MM.1S (cell line): ENCODE measurements around the gene KLF6.
A peak's percentile ranks its signal among the peaks of the same experiment; 100 is the strongest.

Experiments
- DNase-seq: peaks from one replicate; pipeline ENCODE4 v3.0.0-alpha.2; 2015
- H2AFZ ChIP-seq: fragments of 300-600 bp; sonication (generic); 2 replicates; pipeline ENCODE4 v1.6.0; 2016; ENCODE audit warnings: antibody characterized with exemption, low read length
- H3F3A ChIP-seq: fragments of 300-600 bp; sonication (generic); 2 replicates; pipeline ENCODE4 v1.6.1; 2016; ENCODE audit warnings: mild to moderate bottlenecking, antibody characterized with exemption, low read length, moderate library complexity, mixed read lengths; ENCODE audit not compliant: insufficient read depth
- H3K27ac ChIP-seq: fragments of 300-600 bp; sonication (generic); 2 replicates; pipeline ENCODE4 v1.5.1; 2016; ENCODE audit warnings: mild to moderate bottlenecking, low read length
- H3K27me3 ChIP-seq: fragments of 300-600 bp; sonication (generic); replicated peaks from 2 replicates; pipeline ENCODE4 v1.6.0; 2016; ENCODE audit warnings: low read length; ENCODE audit not compliant: insufficient read depth
- H3K36me3 ChIP-seq: fragments of 300-600 bp; sonication (generic); replicated peaks from 2 replicates; pipeline ENCODE4 v1.6.1; 2016; ENCODE audit warnings: mild to moderate bottlenecking, low read length, mixed read lengths; ENCODE audit not compliant: insufficient read depth
- H3K4me1 ChIP-seq: fragments of 300-600 bp; sonication (generic); 2 replicates; pipeline ENCODE4 v1.6.1; 2016; ENCODE audit warnings: low read length, mixed read lengths
- H3K4me2 ChIP-seq: fragments of 300-600 bp; sonication (generic); 2 replicates; pipeline ENCODE4 v1.6.0; 2016; ENCODE audit warnings: low read depth, low read length
- H3K4me3 ChIP-seq: fragments of 300-600 bp; sonication (generic); 2 replicates; pipeline ENCODE4 v1.5.1; 2016; ENCODE audit warnings: low read length, mixed read lengths
- H3K79me2 ChIP-seq: fragments of 300-600 bp; sonication (generic); 2 replicates; pipeline ENCODE4 v1.6.1; 2016; ENCODE audit warnings: mixed run types, low read length, mixed read lengths
- H3K9ac ChIP-seq: fragments of 300-600 bp; sonication (generic); 2 replicates; pipeline ENCODE4 v1.6.1; 2016; ENCODE audit warnings: low read length, mixed read lengths
- H3K9me2 ChIP-seq: fragments of 300-600 bp; sonication (generic); replicated peaks from 2 replicates; pipeline ENCODE4 v1.6.1; 2016; ENCODE audit warnings: mild to moderate bottlenecking, low read length, mixed read lengths; ENCODE audit not compliant: insufficient read depth
- H3K9me3 ChIP-seq: fragments of 300-600 bp; sonication (generic); replicated peaks from 2 replicates; pipeline ENCODE4 v1.6.1; 2016; ENCODE audit warnings: mild to moderate bottlenecking, low read length, mixed read lengths; ENCODE audit not compliant: insufficient read depth
- H4K20me1 ChIP-seq: fragments of 300-600 bp; sonication (generic); 2 replicates; pipeline ENCODE4 v1.6.1; 2016; ENCODE audit warnings: mild to moderate bottlenecking, low read length, moderate library complexity, mixed read lengths; ENCODE audit not compliant: insufficient read depth
- CTCF ChIP-seq: fragments of 300-600 bp; sonication (generic); IDR thresholded peaks from 2 replicates; pipeline ENCODE4 v1.5.1; 2016; ENCODE audit warnings: antibody characterized with exemption, low read length, mixed read lengths
- EZH2 ChIP-seq: fragments of 300-600 bp; sonication (generic); optimal IDR thresholded peaks from 2 replicates; pipeline ENCODE3; 2017; ENCODE audit warnings: low read depth, mild to moderate bottlenecking, antibody characterized with exemption, low read length, mixed read lengths
- EZH2phosphoT487 ChIP-seq: fragments of 300-600 bp; sonication (generic); IDR thresholded peaks from 2 replicates; pipeline ENCODE4 v1.6.1; 2018; ENCODE audit warnings: antibody characterized with exemption, low read length

KLF6 gene

GRCh38 chr10:3784510-3785250 is at the start of gene KLF6:
TSS of gene KLF6 (minus strand) at chr10:3785209. CDS start at chr10:3785014, 195 bp downstream.
- peak within 1 kb of the TSS; percentile 85 for H3K4me3 ChIP-seq
- H3F3A ChIP-seq: peaks cover 49% of the 10 kb centered on the region
- no peaks in the 10 kb centered on the region for H3K27me3 ChIP-seq
- peaks cover 57% of the 10 kb centered on the region for H3K79me2 ChIP-seq
- no peaks in the 10 kb centered on the region for H3K9me3 ChIP-seq
- peaks cover 22% of the 10 kb centered on the region for H3K4me1 ChIP-seq
- H4K20me1 ChIP-seq: peaks cover 14% of the 10 kb centered on the region; the same call in 1 of the 2 replicates
- peak within 1 kb of the TSS; percentile 92 for H3K4me2 ChIP-seq
- H3K36me3 ChIP-seq: peaks cover 27% of the 10 kb centered on the region
- DNase-seq: peak; percentile 49
- H2AFZ ChIP-seq: no peak within 1 kb of the TSS
- peak within 1 kb of the TSS; percentile 99 for H3K27ac ChIP-seq
- no peaks in the 10 kb centered on the region for H3K9me2 ChIP-seq
- no peak for TF ChIP-seq EZH2
- TF ChIP-seq EZH2phosphoT487: no peak
- no peak for TF ChIP-seq CTCF
- peak within 1 kb of the TSS; percentile 99 for H3K9ac ChIP-seq

- no peak overlapping the region for H3K4me3 ChIP-seq
- TF ChIP-seq EZH2phosphoT487 (no peak), EZH2 (no peak), CTCF (no peak)
- peaks cover 8% of the 10 kb centered on the region for H3F3A ChIP-seq
- no peak for DNase-seq
- H2AFZ ChIP-seq: no peak overlapping the region
- peaks cover 17% of the 10 kb centered on the region for H3K4me1 ChIP-seq
- H3K9me3 ChIP-seq: no peaks in the 10 kb centered on the region
- no peak overlapping the region for H3K4me2 ChIP-seq
- no peaks in the 10 kb centered on the region for H3K9me2 ChIP-seq
- H3K27me3 ChIP-seq: no peaks in the 10 kb centered on the region
- no peaks in the 10 kb centered on the region for H3K79me2 ChIP-seq
- no peak overlapping the region for H3K9ac ChIP-seq
- no peaks in the 10 kb centered on the region for H4K20me1 ChIP-seq
- no peaks in the 10 kb centered on the region for H3K36me3 ChIP-seq
- no peak overlapping the region for H3K27ac ChIP-seq
Observed at GRCh38 chr10:3834404-3834803, 49.4 kb upstream of the KLF6 start.

DNA sequence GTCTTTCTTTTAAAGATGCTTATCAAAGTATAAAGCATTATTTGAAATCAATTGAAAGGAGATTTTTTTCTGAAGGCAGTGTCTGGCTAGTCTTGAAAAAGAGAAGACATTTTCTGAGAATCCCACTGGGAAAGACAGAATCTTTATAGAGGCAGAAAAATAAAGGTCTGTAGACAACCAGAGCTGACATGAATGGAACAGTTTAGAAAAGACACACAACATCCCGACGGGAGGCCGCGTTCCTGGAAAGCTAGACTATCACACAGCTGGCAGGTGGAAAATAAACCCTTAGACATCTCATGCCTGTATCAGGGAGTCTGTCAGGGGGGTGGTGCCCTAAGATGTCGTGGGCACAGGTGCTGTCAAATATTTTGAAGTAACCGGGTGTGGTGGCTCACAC is 48.0 kb upstream of the KLF6 start:
- Histone ChIP-seq H3K9ac (no peak overlapping the region), H4K20me1 (no peaks in the 10 kb centered on the region), H3K27me3 (no peaks in the 10 kb centered on the region), H3K4me2 (peak overlapping the region; percentile 49), H3F3A (peaks cover 8% of the 10 kb centered on the region), H3K9me3 (no peaks in the 10 kb centered on the region), H3K9me2 (no peaks in the 10 kb centered on the region), H2AFZ (no peak overlapping the region), H3K4me3 (no peak overlapping the region), H3K27ac (no peak overlapping the region), H3K36me3 (no peaks in the 10 kb centered on the region), H3K79me2 (no peaks in the 10 kb centered on the region), H3K4me1 (peaks cover 27% of the 10 kb centered on the region)
- no peak for TF ChIP-seq EZH2
- no peak for TF ChIP-seq CTCF
- no peak for TF ChIP-seq EZH2phosphoT487
- DNase-seq: no peak
